Neural cell (in vitro differentiated cells): Measurements from ENCODE around the gene DCAF11. TPM values are rescaled to one million over a fixed set of nuclear protein-coding genes. Genes with fewer than 3 reads are reported as not detected.

Experiments used
- H2AFZ ChIP-seq: fragments of 200-600, 300-800 bp; sonication (generic), shearing (Covaris generic); 2 replicates; pipeline ENCODE4 v1.6.0; 2014; ENCODE audit warnings: low read depth, mild to moderate bottlenecking, antibody characterized with exemption, low read length, moderate library complexity
- H3F3A ChIP-seq: fragments of 200-600 bp; shearing (Covaris generic); 2 replicates; pipeline ENCODE4 v1.6.1; 2016; ENCODE audit warnings: mild to moderate bottlenecking, moderate library complexity, mixed read lengths, antibody characterized with exemption, low read length; ENCODE audit not compliant: insufficient read depth, poor library complexity, severe bottlenecking
- H3K27ac ChIP-seq: fragments of 200-600, 300-800 bp; sonication (generic), shearing (Covaris generic); 2 replicates; pipeline ENCODE4 v1.5.1; 2014; ENCODE audit warnings: mild to moderate bottlenecking, low read length, moderate library complexity
- H3K27me3 ChIP-seq: fragments of 300-800, 200-600 bp; sonication (generic), shearing (Covaris generic); 2 replicates; pipeline ENCODE4 v1.6.0; 2014; ENCODE audit warnings: mild to moderate bottlenecking, low read depth, low read length, moderate library complexity; ENCODE audit not compliant: insufficient read depth
- H3K36me3 ChIP-seq: fragments of 300-800, 200-600 bp; sonication (generic), shearing (Covaris generic); 2 replicates; pipeline ENCODE4 v1.5.1; 2014; ENCODE audit warnings: mild to moderate bottlenecking, antibody characterized with exemption, low read length, moderate library complexity; ENCODE audit not compliant: insufficient read depth
- H3K4me2 ChIP-seq: fragments of 300-800, 200-600 bp; sonication (generic), shearing (Covaris generic); 2 replicates; pipeline ENCODE4 v1.6.0; 2014; ENCODE audit warnings: mild to moderate bottlenecking, low read length
- H3K4me3 ChIP-seq: fragments of 300-800, 200-600 bp; sonication (generic), shearing (Covaris generic); 2 replicates; pipeline ENCODE4 v1.5.1; 2014; ENCODE audit warnings: mild to moderate bottlenecking, low read length, moderate library complexity
- H3K79me2 ChIP-seq: fragments of 200-600 bp; shearing (Covaris generic); replicated peaks from 2 replicates; pipeline ENCODE4 v1.6.0; 2014; ENCODE audit warnings: mild to moderate bottlenecking, low read length, moderate library complexity; ENCODE audit not compliant: insufficient read depth
- H3K9ac ChIP-seq: fragments of 300-800, 200-600 bp; sonication (generic), shearing (Covaris generic); 2 replicates; pipeline ENCODE4 v1.6.1; 2016; ENCODE audit warnings: mild to moderate bottlenecking, low read length, mixed read lengths
- H3K9me2 ChIP-seq: fragments of 200-600 bp; shearing (Covaris generic); 2 replicates; pipeline ENCODE4 v1.6.1; 2016; ENCODE audit warnings: mild to moderate bottlenecking, low read length, mixed read lengths; ENCODE audit not compliant: insufficient read depth
- H3K9me3 ChIP-seq: fragments of 200-600, 300-800 bp; sonication (generic), shearing (Covaris generic); 2 replicates; pipeline ENCODE4 v1.6.1; 2016; ENCODE audit warnings: mild to moderate bottlenecking, mixed run types, low read length, moderate library complexity, mixed read lengths
- H4K20me1 ChIP-seq: fragments of 200-600 bp; shearing (Covaris generic); 2 replicates; pipeline ENCODE4 v1.6.1; 2016; ENCODE audit warnings: mild to moderate bottlenecking, mixed run types; ENCODE audit not compliant: insufficient read depth
- CTCF ChIP-seq: fragments of 450-650 bp; IDR thresholded peaks from 2 replicates; pipeline ENCODE4 v1.5.1; 2014; ENCODE audit warnings: antibody characterized with exemption, mild to moderate bottlenecking, moderate library complexity; ENCODE audit not compliant: poor library complexity, severe bottlenecking
- EP300 ChIP-seq: fragments of 450-650 bp; conservative IDR thresholded peaks from 2 replicates; pipeline ENCODE4 v1.6.1; 2014; ENCODE audit warnings: antibody characterized with exemption, mild to moderate bottlenecking, moderate library complexity; ENCODE audit not compliant: poor library complexity, severe bottlenecking
- EZH2 ChIP-seq: fragments of 200-600, 300-800 bp; shearing (Covaris generic), sonication (generic); IDR thresholded peaks from 2 replicates; pipeline ENCODE4 v1.6.1; 2014; ENCODE audit warnings: antibody characterized with exemption, low read length, borderline replicate concordance, mild to moderate bottlenecking; ENCODE audit not compliant: insufficient read depth, poor library complexity, severe bottlenecking
- MXI1 ChIP-seq: fragments of 450-650 bp; conservative IDR thresholded peaks from 2 replicates; pipeline ENCODE4 v1.6.1; 2014; ENCODE audit warnings: antibody characterized with exemption, mild to moderate bottlenecking; ENCODE audit not compliant: poor library complexity, severe bottlenecking
- POLR2AphosphoS5 ChIP-seq: IDR thresholded peaks from 2 replicates; pipeline ENCODE4 v1.6.1; 2012
- RAD21 ChIP-seq: fragments of 450-650 bp; conservative IDR thresholded peaks from 2 replicates; pipeline ENCODE4 v1.6.1; 2014; ENCODE audit warnings: antibody characterized with exemption, mild to moderate bottlenecking, moderate library complexity
- SMC3 ChIP-seq: fragments of 450-650 bp; conservative IDR thresholded peaks from 2 replicates; pipeline ENCODE4 v1.6.1; 2014; ENCODE audit warnings: antibody characterized with exemption, mild to moderate bottlenecking, moderate library complexity; ENCODE audit not compliant: poor library complexity
- TAF1 ChIP-seq: IDR thresholded peaks from 2 replicates; pipeline ENCODE4 v1.6.1; 2012; ENCODE audit warnings: low read depth
- polyA plus RNA-seq: library from polyadenylated mRNA; depleted of rRNA; stranded (reverse); fragments of >200 nt; gene quantifications from 2 replicates; pipeline ENCODE4 v1.2.3, GENCODE V29; 2014
- TF ChIP-seq, protein P1 (sequence below): IDR thresholded peaks from 2 replicates; pipeline ENCODE4 v1.6.1; 2012; ENCODE audit warnings: borderline replicate concordance

The DCAF11 gene
- polyA plus RNA-seq, 1 donor from 2014 or later: 74.5 TPM

- Histone ChIP-seq H3K4me2 (peak overlapping the region; percentile 34), H3K27ac (no peak overlapping the region), H2AFZ (no peak overlapping the region), H3F3A (peaks cover 11% of the 10 kb centered on the region), H3K9ac (no peak overlapping the region), H3K27me3 (no peaks in the 10 kb centered on the region), H4K20me1 (no peaks in the 10 kb centered on the region), H3K36me3 (no peaks in the 10 kb centered on the region), H3K4me3 (peak overlapping the region; percentile 90), H3K9me2 (no peaks in the 10 kb centered on the region), H3K9me3 (no peaks in the 10 kb centered on the region), H3K79me2 (peaks cover 10% of the 10 kb centered on the region)
- TF ChIP-seq, protein P1, sequence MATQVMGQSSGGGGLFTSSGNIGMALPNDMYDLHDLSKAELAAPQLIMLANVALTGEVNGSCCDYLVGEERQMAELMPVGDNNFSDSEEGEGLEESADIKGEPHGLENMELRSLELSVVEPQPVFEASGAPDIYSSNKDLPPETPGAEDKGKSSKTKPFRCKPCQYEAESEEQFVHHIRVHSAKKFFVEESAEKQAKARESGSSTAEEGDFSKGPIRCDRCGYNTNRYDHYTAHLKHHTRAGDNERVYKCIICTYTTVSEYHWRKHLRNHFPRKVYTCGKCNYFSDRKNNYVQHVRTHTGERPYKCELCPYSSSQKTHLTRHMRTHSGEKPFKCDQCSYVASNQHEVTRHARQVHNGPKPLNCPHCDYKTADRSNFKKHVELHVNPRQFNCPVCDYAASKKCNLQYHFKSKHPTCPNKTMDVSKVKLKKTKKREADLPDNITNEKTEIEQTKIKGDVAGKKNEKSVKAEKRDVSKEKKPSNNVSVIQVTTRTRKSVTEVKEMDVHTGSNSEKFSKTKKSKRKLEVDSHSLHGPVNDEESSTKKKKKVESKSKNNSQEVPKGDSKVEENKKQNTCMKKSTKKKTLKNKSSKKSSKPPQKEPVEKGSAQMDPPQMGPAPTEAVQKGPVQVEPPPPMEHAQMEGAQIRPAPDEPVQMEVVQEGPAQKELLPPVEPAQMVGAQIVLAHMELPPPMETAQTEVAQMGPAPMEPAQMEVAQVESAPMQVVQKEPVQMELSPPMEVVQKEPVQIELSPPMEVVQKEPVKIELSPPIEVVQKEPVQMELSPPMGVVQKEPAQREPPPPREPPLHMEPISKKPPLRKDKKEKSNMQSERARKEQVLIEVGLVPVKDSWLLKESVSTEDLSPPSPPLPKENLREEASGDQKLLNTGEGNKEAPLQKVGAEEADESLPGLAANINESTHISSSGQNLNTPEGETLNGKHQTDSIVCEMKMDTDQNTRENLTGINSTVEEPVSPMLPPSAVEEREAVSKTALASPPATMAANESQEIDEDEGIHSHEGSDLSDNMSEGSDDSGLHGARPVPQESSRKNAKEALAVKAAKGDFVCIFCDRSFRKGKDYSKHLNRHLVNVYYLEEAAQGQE: no peak
- TF ChIP-seq SMC3: no peak
- TF ChIP-seq POLR2AphosphoS5: no peak
- no peak for TF ChIP-seq EP300
- TF ChIP-seq MXI1: no peak
- TF ChIP-seq TAF1: no peak
- no peak for TF ChIP-seq RAD21
- no peak for TF ChIP-seq EZH2
- no peak for TF ChIP-seq CTCF
Observed at GRCh38 chr14:24139272-24139934, 24.8 kb downstream of the DCAF11 start.

- Histone ChIP-seq H3K27me3 (no peaks in the 10 kb centered on the region), H3K36me3 (no peaks in the 10 kb centered on the region), H3F3A (peaks cover 11% of the 10 kb centered on the region), H2AFZ (peak within 1 kb of the TSS; percentile 61), H4K20me1 (no peaks in the 10 kb centered on the region), H3K9me2 (no peaks in the 10 kb centered on the region), H3K9me3 (no peaks in the 10 kb centered on the region), H3K4me3 (peak within 1 kb of the TSS; percentile 90), H3K9ac (peak within 1 kb of the TSS; percentile 89), H3K79me2 (peaks cover 10% of the 10 kb centered on the region), H3K27ac (peak within 1 kb of the TSS; percentile 90), H3K4me2 (peak within 1 kb of the TSS; percentile 94)
- peak; percentile 74 for TF ChIP-seq CTCF
- TF ChIP-seq SMC3: peak; percentile 10
- TF ChIP-seq EZH2: no peak
- TF ChIP-seq, protein P1: peak; percentile 42
- no peak for TF ChIP-seq RAD21
- peak; percentile 87 for TF ChIP-seq TAF1
- no peak for TF ChIP-seq EP300
- TF ChIP-seq MXI1: peak; percentile 81
- peak; percentile 82 for TF ChIP-seq POLR2AphosphoS5
Observed at GRCh38 chr14:24141097-24141880, 26.7 kb downstream of the DCAF11 start, which contains the start of gene EMC9. Gene EMC9, minus strand, starts transcription at chr14:24141591. Its CDS starts 287 bp downstream, at chr14:24141304.
